Endothelial cell of umbilical vein (primary cell): Measurements from ENCODE around the gene ALDH2.

Source experiments
- EZH2 ChIP-seq: IDR thresholded peaks from 2 replicates; pipeline ENCODE4 v1.6.1; 2012; ENCODE audit warnings: borderline replicate concordance, low read depth, mild to moderate bottlenecking, moderate library complexity, low read length, inconsistent platforms; ENCODE audit not compliant: severe bottlenecking
- MYC ChIP-seq: IDR thresholded peaks from one replicate; pipeline ENCODE4 v1.6.1; 2011; ENCODE audit warnings: mild to moderate bottlenecking, low read depth, low read length
- POLR2A ChIP-seq: IDR thresholded peaks from 2 replicates; pipeline ENCODE4 v1.6.1; 2012; ENCODE audit warnings: low read depth, mild to moderate bottlenecking, control low read depth, low read length
- POLR2AphosphoS5 ChIP-seq: IDR thresholded peaks from 2 replicates; pipeline ENCODE4 v1.6.1; 2012; ENCODE audit warnings: low read depth, mild to moderate bottlenecking, control low read depth, low read length, moderate library complexity; ENCODE audit not compliant: insufficient read depth
- TF ChIP-seq, protein P1 (sequence below), 2 donors: IDR thresholded peaks; 1 replicate in 1 of 2; 2 replicates in 1 of 2; pipeline ENCODE4 v1.5.1; 2011; ENCODE audit warnings: low read length in 2 of 2, mild to moderate bottlenecking in 2 of 2, moderate library complexity in 2 of 2, control low read depth in 1 of 2, inconsistent platforms in 1 of 2, low read depth in 1 of 2; ENCODE audit not compliant: insufficient read depth in 1 of 2; ENCODE audit errors: extremely low read depth in 1 of 2

- TF ChIP-seq EZH2 (no peak), POLR2AphosphoS5 (no peak), POLR2A (no peak), MYC (no peak)
- TF ChIP-seq, protein P1, sequence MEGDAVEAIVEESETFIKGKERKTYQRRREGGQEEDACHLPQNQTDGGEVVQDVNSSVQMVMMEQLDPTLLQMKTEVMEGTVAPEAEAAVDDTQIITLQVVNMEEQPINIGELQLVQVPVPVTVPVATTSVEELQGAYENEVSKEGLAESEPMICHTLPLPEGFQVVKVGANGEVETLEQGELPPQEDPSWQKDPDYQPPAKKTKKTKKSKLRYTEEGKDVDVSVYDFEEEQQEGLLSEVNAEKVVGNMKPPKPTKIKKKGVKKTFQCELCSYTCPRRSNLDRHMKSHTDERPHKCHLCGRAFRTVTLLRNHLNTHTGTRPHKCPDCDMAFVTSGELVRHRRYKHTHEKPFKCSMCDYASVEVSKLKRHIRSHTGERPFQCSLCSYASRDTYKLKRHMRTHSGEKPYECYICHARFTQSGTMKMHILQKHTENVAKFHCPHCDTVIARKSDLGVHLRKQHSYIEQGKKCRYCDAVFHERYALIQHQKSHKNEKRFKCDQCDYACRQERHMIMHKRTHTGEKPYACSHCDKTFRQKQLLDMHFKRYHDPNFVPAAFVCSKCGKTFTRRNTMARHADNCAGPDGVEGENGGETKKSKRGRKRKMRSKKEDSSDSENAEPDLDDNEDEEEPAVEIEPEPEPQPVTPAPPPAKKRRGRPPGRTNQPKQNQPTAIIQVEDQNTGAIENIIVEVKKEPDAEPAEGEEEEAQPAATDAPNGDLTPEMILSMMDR (IDR thresholded peaks at IDR 0.05; ENCODE audit: extremely low read depth in 1 of 2, insufficient read depth in 1 of 2, low read depth in 1 of 2, low read length in 2 of 2), result no peak
Observed at GRCh38 chr12:111757361-111758119, 9.2 kb upstream of the ALDH2 start.
